Mucosa of descending colon (tissue), 3 donors: ENCODE data around the gene MARS1. TPM values are rescaled to one million over a fixed set of nuclear protein-coding genes. Genes with fewer than 3 reads are reported as not detected.

Experiments used
- ATAC-seq: fragments of 200-7000 bp; cut with Tn5 transposase; one replicate; pipeline ENCODE4 v1.9.1; 2020; ENCODE audit warnings: mild to moderate bottlenecking, moderate library complexity
- DNase-seq, 3 donors: peaks; one replicate each; pipeline ENCODE4 v3.0.0-alpha.2; 2020
- H3K36me3 ChIP-seq: fragments of 200-600 bp; one replicate; pipeline ENCODE4 v1.8.0; 2021; ENCODE audit warnings: low read depth, mild to moderate bottlenecking
- H3K4me1 ChIP-seq: fragments of 200-600 bp; one replicate; pipeline ENCODE4 v1.8.0; 2021; ENCODE audit warnings: low read depth, mild to moderate bottlenecking
- H3K4me3 ChIP-seq: fragments of 200-600 bp; one replicate; pipeline ENCODE4 v1.8.0; 2021; ENCODE audit warnings: mild to moderate bottlenecking
- H3K9me3 ChIP-seq: fragments of 200-600 bp; one replicate; pipeline ENCODE4 v1.8.0; 2021; ENCODE audit warnings: mild to moderate bottlenecking
- intact Hi-C, 2 donors: fragments of 100-400 bp; cut with DNase I in 1 of 2; cut with micrococcal nuclease in 1 of 2; formaldehyde crosslinking; loops; one replicate each; pipeline versions ENCODE4 v1.11.0 to v1.11.1; 2022; cut with DNase I, micrococcal nuclease
- total RNA-seq, 3 donors: library from RNA; stranded (reverse); fragmentation: NEBNext Ultra II Directional in 2 of 3; extraction: Animal tissue kit (Norgen Biotek cat#: 25700) in 2 of 3; gene quantifications; one replicate each; pipeline versions ENCODE4 v1.2.1 to v1.2.4, GENCODE V29; 2021 to 2023
- TF ChIP-seq, protein P1 (sequence below): fragments of 200-600 bp; IDR thresholded peaks from one replicate; pipeline ENCODE4 v1.8.0; 2022; ENCODE audit warnings: antibody characterized with exemption, mild to moderate bottlenecking
- donor health status: DM: no; HTN: no; CAD: no; lungs with moderate emphysema.
- donor health status: DM: no; HTN: no; CAD: no.
- donor health status: DM: no; HTN: yes; CAD: no.

The MARS1 gene
- total RNA-seq, 3 donors from 2014 or later = 63.7 to 117 (median 94.7) TPM

DNA sequence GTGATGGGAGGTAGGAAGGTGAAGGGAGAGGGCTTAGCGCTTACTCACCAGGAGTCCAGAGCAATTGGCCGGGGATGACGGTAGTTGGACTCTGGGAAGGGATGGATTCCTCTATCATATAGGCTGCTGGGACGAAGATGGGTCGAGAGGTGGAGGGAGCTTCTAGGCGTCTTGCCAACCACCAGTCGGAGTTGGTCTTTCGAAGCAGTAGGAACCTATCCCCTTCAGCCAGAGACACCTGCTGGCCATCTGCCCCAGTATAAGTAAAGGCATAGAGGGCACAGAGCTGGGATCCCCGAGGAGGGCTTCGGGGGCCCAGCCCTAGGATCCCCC is 8.9 kb upstream of the MARS1 start:
- Histone ChIP-seq H3K9me3 (no peaks in the 10 kb centered on the region), H3K36me3 (no peaks in the 10 kb centered on the region), H3K4me3 (no peak overlapping the region), H3K4me1 (peaks cover 12% of the 10 kb centered on the region)
- ATAC-seq (no peak), DNase-seq (peak in 1 of 3 donors; percentile 25)
- TF ChIP-seq, protein P1, sequence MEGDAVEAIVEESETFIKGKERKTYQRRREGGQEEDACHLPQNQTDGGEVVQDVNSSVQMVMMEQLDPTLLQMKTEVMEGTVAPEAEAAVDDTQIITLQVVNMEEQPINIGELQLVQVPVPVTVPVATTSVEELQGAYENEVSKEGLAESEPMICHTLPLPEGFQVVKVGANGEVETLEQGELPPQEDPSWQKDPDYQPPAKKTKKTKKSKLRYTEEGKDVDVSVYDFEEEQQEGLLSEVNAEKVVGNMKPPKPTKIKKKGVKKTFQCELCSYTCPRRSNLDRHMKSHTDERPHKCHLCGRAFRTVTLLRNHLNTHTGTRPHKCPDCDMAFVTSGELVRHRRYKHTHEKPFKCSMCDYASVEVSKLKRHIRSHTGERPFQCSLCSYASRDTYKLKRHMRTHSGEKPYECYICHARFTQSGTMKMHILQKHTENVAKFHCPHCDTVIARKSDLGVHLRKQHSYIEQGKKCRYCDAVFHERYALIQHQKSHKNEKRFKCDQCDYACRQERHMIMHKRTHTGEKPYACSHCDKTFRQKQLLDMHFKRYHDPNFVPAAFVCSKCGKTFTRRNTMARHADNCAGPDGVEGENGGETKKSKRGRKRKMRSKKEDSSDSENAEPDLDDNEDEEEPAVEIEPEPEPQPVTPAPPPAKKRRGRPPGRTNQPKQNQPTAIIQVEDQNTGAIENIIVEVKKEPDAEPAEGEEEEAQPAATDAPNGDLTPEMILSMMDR = no peak
- intact Hi-C loops = no loop called here

DNA sequence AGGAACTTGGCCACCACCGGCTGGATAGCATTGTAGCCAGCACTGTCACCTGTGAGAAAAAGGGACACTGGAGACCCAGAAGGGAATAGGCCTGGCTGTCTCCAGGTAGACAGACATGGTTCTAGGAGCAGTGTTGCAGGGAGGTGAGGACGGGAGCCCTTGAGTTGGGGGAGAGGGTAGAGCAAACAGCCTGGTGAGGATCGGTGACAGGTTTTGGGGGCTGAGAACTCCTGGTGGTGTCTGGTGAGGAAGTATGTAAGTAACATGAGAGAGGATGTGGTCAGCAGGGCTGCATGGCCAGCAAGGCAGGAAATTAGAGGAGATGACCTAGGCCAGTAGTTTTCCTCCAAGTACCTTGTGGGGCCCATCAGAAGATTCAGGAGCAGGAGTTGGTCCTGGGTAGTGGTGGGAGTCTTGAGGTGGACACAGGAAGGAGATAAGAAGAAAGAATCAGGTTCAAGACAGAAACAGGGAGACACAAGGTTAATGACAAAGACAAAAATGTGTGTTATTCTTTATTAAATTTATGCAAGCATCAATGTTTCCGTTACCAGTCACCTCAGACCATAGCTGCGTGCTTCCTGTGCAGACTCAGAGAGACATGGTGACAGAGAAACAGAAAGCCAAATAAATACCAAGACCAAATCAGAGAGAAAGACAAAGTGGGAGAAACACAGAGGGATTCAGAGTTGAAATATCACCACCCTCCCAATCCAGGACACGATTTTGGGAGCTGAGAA is 8.3 kb upstream of the MARS1 start, which contains the start of gene ARHGAP9:
Gene ARHGAP9 (minus strand): TSS at position 491 of the 740 bp plus-strand sequence. CDS start 460 bp downstream, at position 31.
- ATAC-seq = peak; percentile 52
- intact Hi-C loops = no loop called here
- H3K4me3 ChIP-seq = no peak within 1 kb of the TSS

DNA sequence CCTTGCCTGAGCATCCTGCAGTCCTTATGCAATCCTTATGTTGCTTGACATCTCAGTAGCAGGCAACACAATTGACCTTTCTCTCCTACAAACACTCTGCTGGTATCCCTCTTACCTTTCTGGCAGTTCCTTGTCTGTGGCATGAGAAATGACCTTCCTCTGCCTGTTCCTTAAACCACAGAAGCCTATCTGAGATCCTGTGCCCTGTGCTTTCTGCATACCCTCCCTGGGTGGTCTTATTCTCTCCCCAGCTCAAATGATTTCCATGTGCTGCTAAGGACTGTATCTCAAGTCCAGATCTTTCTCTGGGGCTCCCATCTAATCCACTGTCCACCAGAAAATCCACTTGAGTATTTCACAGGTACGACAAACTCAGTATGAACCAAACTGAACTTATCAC is 6.2 kb upstream of the MARS1 start:
- no peak for ATAC-seq
- no peaks in the 10 kb centered on the region for H3K36me3 ChIP-seq
- H3K9me3 ChIP-seq = no peaks in the 10 kb centered on the region
- H3K4me3 ChIP-seq = no peak overlapping the region
- no peaks in the 10 kb centered on the region for H3K4me1 ChIP-seq
- TF ChIP-seq, protein P1 = no peak
- DNase-seq = no peak
- intact Hi-C loops = no loop called here

More for the DNA sequence above, 8.3 kb upstream of the MARS1 start, which contains the start of gene ARHGAP9:
- TF ChIP-seq, protein P1 = no peak
- no peaks in the 10 kb centered on the region for H3K36me3 ChIP-seq
- peaks cover 12% of the 10 kb centered on the region for H3K4me1 ChIP-seq
- DNase-seq = peak in 1 of 3 donors; percentile 27
- no peaks in the 10 kb centered on the region for H3K9me3 ChIP-seq

DNA sequence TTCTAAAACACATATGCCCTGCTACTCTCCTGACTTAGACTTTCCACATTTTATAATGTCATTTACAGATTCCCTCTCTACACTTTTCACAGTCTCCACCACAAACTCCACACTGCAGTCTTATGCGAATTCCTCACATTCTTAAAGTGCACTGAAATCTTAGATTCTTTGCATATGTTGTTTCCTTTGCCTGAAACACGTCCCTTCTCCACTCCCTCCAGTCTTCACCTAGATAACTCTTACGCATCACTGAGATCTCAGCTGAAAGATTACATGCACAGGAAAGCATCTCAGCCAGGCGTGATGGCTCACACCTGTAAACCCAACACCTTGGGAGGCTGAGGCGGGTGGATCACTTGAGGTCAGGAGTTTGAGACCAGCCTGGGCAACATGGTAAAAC is 4.4 kb upstream of the MARS1 start:
- DNase-seq = no peak
- intact Hi-C loops = no loop called here
- Histone ChIP-seq H3K4me1 (peaks cover under 1% of the 10 kb centered on the region), H3K4me3 (no peak overlapping the region), H3K9me3 (no peaks in the 10 kb centered on the region), H3K36me3 (no peaks in the 10 kb centered on the region)
- ATAC-seq = no peak
- TF ChIP-seq, protein P1 = no peak

DNA sequence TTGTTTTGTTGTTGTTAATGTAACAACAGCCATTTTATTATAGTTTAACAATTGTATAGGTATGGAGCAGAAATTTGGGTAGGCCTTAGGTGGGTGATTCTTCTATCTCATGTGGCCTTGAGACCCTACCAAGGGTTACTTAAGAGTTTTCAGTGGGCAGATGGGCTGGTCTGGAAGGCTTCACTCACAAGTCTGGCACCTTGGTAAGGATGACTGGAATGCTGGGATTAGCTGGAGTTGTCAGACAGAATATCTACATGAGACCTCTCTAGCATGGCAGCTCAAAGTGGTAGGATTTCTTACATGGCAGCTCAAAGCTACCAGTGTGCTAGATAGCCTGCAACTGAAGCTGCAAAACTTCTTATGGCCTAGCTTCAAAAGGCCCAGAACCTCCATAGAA is 2.2 kb upstream of the MARS1 start:
- DNase-seq (peak in 1 of 3 donors; percentile 2), ATAC-seq (no peak)
- Histone ChIP-seq H3K4me1 (peaks cover 10% of the 10 kb centered on the region), H3K9me3 (no peaks in the 10 kb centered on the region), H3K36me3 (peaks cover 3% of the 10 kb centered on the region), H3K4me3 (no peak overlapping the region)
- intact Hi-C loops = no loop called here
- TF ChIP-seq, protein P1 = no peak
